ENCODE data around the gene OR10J4. TPM values are rescaled to one million over a fixed set of nuclear protein-coding genes. Genes with fewer than 3 reads are reported as not detected.

OR10J4 gene
- not detected for polyA plus RNA-seq (2012; ENCODE audit: insufficient read length, low read depth)

DNA sequence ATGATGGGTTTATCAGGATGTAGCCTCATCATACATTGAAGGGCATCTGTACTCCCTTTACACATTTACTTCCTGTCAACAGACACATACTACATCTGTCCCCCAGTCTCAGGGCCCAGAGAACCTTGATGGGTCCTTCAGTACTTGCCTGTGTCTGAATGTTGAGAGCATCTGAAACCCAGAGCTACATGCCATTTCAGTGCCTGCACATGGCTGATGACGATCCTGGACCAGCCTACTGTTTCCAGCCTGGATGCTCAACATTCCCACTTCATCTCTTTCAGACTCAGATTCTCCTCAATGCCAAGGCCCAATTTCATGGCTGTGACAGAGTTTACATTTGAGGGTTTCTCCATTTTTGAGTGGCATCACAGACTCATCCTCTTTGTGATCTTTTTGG is at the start of gene OR10J4:
Gene OR10J4 (plus strand): TSS at position 301 of the 400 bp plus-strand sequence.
- TF ChIP-seq, protein P1, sequence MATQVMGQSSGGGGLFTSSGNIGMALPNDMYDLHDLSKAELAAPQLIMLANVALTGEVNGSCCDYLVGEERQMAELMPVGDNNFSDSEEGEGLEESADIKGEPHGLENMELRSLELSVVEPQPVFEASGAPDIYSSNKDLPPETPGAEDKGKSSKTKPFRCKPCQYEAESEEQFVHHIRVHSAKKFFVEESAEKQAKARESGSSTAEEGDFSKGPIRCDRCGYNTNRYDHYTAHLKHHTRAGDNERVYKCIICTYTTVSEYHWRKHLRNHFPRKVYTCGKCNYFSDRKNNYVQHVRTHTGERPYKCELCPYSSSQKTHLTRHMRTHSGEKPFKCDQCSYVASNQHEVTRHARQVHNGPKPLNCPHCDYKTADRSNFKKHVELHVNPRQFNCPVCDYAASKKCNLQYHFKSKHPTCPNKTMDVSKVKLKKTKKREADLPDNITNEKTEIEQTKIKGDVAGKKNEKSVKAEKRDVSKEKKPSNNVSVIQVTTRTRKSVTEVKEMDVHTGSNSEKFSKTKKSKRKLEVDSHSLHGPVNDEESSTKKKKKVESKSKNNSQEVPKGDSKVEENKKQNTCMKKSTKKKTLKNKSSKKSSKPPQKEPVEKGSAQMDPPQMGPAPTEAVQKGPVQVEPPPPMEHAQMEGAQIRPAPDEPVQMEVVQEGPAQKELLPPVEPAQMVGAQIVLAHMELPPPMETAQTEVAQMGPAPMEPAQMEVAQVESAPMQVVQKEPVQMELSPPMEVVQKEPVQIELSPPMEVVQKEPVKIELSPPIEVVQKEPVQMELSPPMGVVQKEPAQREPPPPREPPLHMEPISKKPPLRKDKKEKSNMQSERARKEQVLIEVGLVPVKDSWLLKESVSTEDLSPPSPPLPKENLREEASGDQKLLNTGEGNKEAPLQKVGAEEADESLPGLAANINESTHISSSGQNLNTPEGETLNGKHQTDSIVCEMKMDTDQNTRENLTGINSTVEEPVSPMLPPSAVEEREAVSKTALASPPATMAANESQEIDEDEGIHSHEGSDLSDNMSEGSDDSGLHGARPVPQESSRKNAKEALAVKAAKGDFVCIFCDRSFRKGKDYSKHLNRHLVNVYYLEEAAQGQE (IDR thresholded peaks at IDR 0.05; ENCODE audit: insufficient read depth in 1 of 2, low read depth in 2 of 2, low read length in 2 of 2) = no peak
- no peak for TF ChIP-seq FOXP2 (optimal IDR thresholded peaks at IDR 0.05; ENCODE audit: borderline replicate concordance, extremely low read depth, extremely low read length, insufficient read depth)
- no peak for TF ChIP-seq SIN3A (IDR thresholded peaks at IDR 0.05; ENCODE audit: borderline replicate concordance, insufficient read depth, low read length)
- TF ChIP-seq TAF1 (IDR thresholded peaks at IDR 0.05; ENCODE audit: borderline replicate concordance, insufficient read depth, low read length) = no peak
- TF ChIP-seq POLR2AphosphoS5 (IDR thresholded peaks at IDR 0.05; ENCODE audit: low read depth, low read length) = no peak

- TF ChIP-seq FOXP2 (optimal IDR thresholded peaks at IDR 0.05; ENCODE audit: borderline replicate concordance, extremely low read depth, extremely low read length, insufficient read depth) (no peak), SIN3A (IDR thresholded peaks at IDR 0.05; ENCODE audit: borderline replicate concordance, insufficient read depth, low read length) (no peak), POLR2AphosphoS5 (IDR thresholded peaks at IDR 0.05; ENCODE audit: low read depth, low read length) (no peak), TAF1 (IDR thresholded peaks at IDR 0.05; ENCODE audit: borderline replicate concordance, insufficient read depth, low read length) (no peak)
- TF ChIP-seq, protein P1 (IDR thresholded peaks at IDR 0.05; ENCODE audit: insufficient read depth in 1 of 2, low read depth in 2 of 2, low read length in 2 of 2) = no peak
Measured at GRCh38 chr1:159406821-159407220, 25.2 kb upstream of the OR10J4 start.

GRCh38 chr1:159408862-159409400 is 23.1 kb upstream of the OR10J4 start:
- no peak for TF ChIP-seq SIN3A (IDR thresholded peaks at IDR 0.05; ENCODE audit: borderline replicate concordance, insufficient read depth, low read length)
- TF ChIP-seq POLR2AphosphoS5 (IDR thresholded peaks at IDR 0.05; ENCODE audit: low read depth, low read length) = no peak
- TF ChIP-seq, protein P1 (IDR thresholded peaks at IDR 0.05; ENCODE audit: insufficient read depth in 1 of 2, low read depth in 2 of 2, low read length in 2 of 2) = no peak
- no peak for TF ChIP-seq FOXP2 (optimal IDR thresholded peaks at IDR 0.05; ENCODE audit: borderline replicate concordance, extremely low read depth, extremely low read length, insufficient read depth)

GRCh38 chr1:159421821-159422220 is 10.2 kb upstream of the OR10J4 start:
- TF ChIP-seq SIN3A (IDR thresholded peaks at IDR 0.05; ENCODE audit: borderline replicate concordance, insufficient read depth, low read length) (no peak), FOXP2 (optimal IDR thresholded peaks at IDR 0.05; ENCODE audit: borderline replicate concordance, extremely low read depth, extremely low read length, insufficient read depth) (no peak), TAF1 (IDR thresholded peaks at IDR 0.05; ENCODE audit: borderline replicate concordance, insufficient read depth, low read length) (no peak), POLR2AphosphoS5 (IDR thresholded peaks at IDR 0.05; ENCODE audit: low read depth, low read length) (no peak)
- TF ChIP-seq, protein P1 (IDR thresholded peaks at IDR 0.05; ENCODE audit: insufficient read depth in 1 of 2, low read depth in 2 of 2, low read length in 2 of 2) = no peak

Measured in PFSK-1 (cell line).